ENCODE measurements around the gene WLS.
"Not testable (repeated sequence)": the region's sequence is repeated elsewhere in the genome, so short reads cannot be mapped to it uniquely, and the experiment has no call there.

Gene WLS

GRCh38 chr1:68166348-68166747 is 66.0 kb downstream of the WLS start:
- no peak for DNase-seq (ENCODE audit: low read depth in 2 of 2)

GRCh38 chr1:68165665-68166064 is 66.7 kb downstream of the WLS start:
- DNase-seq (ENCODE audit: low read depth in 2 of 2) = no peak

GRCh38 chr1:68164918-68165317 is 67.4 kb downstream of the WLS start:
- DNase-seq (ENCODE audit: low read depth in 2 of 2) = no peak

- DNase-seq (ENCODE audit: low read depth in 2 of 2) = no peak
These were observed 69.1 kb downstream of the WLS start for GRCh38 chr1:68163220-68163619.

- DNase-seq (ENCODE audit: low read depth in 2 of 2) = no peak
These were observed 69.6 kb downstream of the WLS start for GRCh38 chr1:68162761-68163160.

- not testable (repeated sequence) for DNase-seq (ENCODE audit: low read depth in 2 of 2)
These were observed 70.7 kb downstream of the WLS start for GRCh38 chr1:68161672-68162071.

- DNase-seq (ENCODE audit: low read depth in 2 of 2) = not testable (repeated sequence)
These were observed 71.4 kb downstream of the WLS start for GRCh38 chr1:68160935-68161334.

- no peak for DNase-seq (ENCODE audit: low read depth in 2 of 2)
These were observed 72.3 kb downstream of the WLS start for GRCh38 chr1:68160021-68160420.

GRCh38 chr1:68158837-68159236 is 73.5 kb downstream of the WLS start:
- DNase-seq (ENCODE audit: low read depth in 2 of 2) = no peak

GRCh38 chr1:68157416-68157815 is 74.9 kb downstream of the WLS start:
- no peak for DNase-seq (ENCODE audit: low read depth in 2 of 2)

GRCh38 chr1:68151690-68152089 is 80.6 kb downstream of the WLS start:
- DNase-seq (ENCODE audit: low read depth in 2 of 2) = no peak

GRCh38 chr1:68149907-68150306 is 82.4 kb downstream of the WLS start:
- DNase-seq (ENCODE audit: low read depth in 2 of 2) = no peak

GRCh38 chr1:68149110-68149798 is 83.1 kb downstream of the WLS start:
- DNase-seq (ENCODE audit: low read depth in 2 of 2) = no peak

- DNase-seq (ENCODE audit: low read depth in 2 of 2) = no peak
These were observed 83.7 kb downstream of the WLS start for GRCh38 chr1:68148631-68149030.

GRCh38 chr1:68147534-68148171 is 84.7 kb downstream of the WLS start:
- DNase-seq (ENCODE audit: low read depth in 2 of 2) = no peak

- DNase-seq (ENCODE audit: low read depth in 2 of 2) = no peak
These were observed 86.8 kb downstream of the WLS start for GRCh38 chr1:68145418-68146126.

GRCh38 chr1:68144856-68145255 is 87.5 kb downstream of the WLS start:
- DNase-seq (ENCODE audit: low read depth in 2 of 2) = no peak

- DNase-seq (ENCODE audit: low read depth in 2 of 2) = no peak
These were observed 88.7 kb downstream of the WLS start for GRCh38 chr1:68143633-68144032.

GRCh38 chr1:68142461-68142860 is 89.9 kb downstream of the WLS start:
- no peak for DNase-seq (ENCODE audit: low read depth in 2 of 2)

GRCh38 chr1:68142036-68142435 is 90.3 kb downstream of the WLS start:
- no peak for DNase-seq (ENCODE audit: low read depth in 2 of 2)

GRCh38 chr1:68141071-68142021 is 91.0 kb downstream of the WLS start:
- DNase-seq (ENCODE audit: low read depth in 2 of 2) = no peak

- DNase-seq (ENCODE audit: low read depth in 2 of 2) = no peak
These were observed 91.8 kb downstream of the WLS start for GRCh38 chr1:68140536-68140935.
